KMS-11 (cell line): ENCODE measurements around the gene TMPRSS4.

ENCODE experiments used
- H2AFZ ChIP-seq: fragments of 200-600 bp; sonication (generic); 2 replicates; pipeline ENCODE4 v1.6.1; 2016; ENCODE audit warnings: antibody characterized with exemption, mixed run types, low read depth
- H3K27ac ChIP-seq: fragments of 200-600 bp; sonication (generic); 2 replicates; pipeline ENCODE4 v1.6.1; 2016; ENCODE audit warnings: mild to moderate bottlenecking, mixed run types
- H3K27me3 ChIP-seq: fragments of 200-600 bp; sonication (generic); 2 replicates; pipeline ENCODE4 v1.6.1; 2017; ENCODE audit warnings: mild to moderate bottlenecking, low read depth, mixed run types, moderate library complexity; ENCODE audit not compliant: insufficient read depth
- H3K36me3 ChIP-seq: fragments of 200-600 bp; sonication (generic); 2 replicates; pipeline ENCODE4 v1.6.1; 2017; ENCODE audit warnings: mild to moderate bottlenecking, mixed run types; ENCODE audit not compliant: insufficient read depth
- H3K4me1 ChIP-seq: fragments of 200-600 bp; sonication (generic); 2 replicates; pipeline ENCODE4 v1.6.1; 2016; ENCODE audit warnings: mild to moderate bottlenecking, low read depth, mixed run types; ENCODE audit not compliant: poor library complexity, severe bottlenecking
- H3K4me2 ChIP-seq: fragments of 200-600 bp; sonication (generic); 2 replicates; pipeline ENCODE4 v1.7.0; 2016; ENCODE audit warnings: mild to moderate bottlenecking, mixed run types
- H3K4me3 ChIP-seq: fragments of 200-600 bp; sonication (generic); IDR thresholded peaks from 2 replicates; pipeline ENCODE4 v1.6.1; 2017; ENCODE audit warnings: low read depth, low read length, mixed read lengths; ENCODE audit not compliant: insufficient read depth
- H3K79me2 ChIP-seq: fragments of 200-600 bp; sonication (generic); 2 replicates; pipeline ENCODE4 v1.6.1; 2016; ENCODE audit warnings: low read depth, mixed run types; ENCODE audit not compliant: insufficient read depth
- H3K9ac ChIP-seq: fragments of 200-600 bp; sonication (generic); 2 replicates; pipeline ENCODE4 v1.6.1; 2016; ENCODE audit warnings: mild to moderate bottlenecking, mixed run types
- H4K20me1 ChIP-seq: fragments of 200-600 bp; sonication (generic); 2 replicates; pipeline ENCODE4 v1.6.1; 2016; ENCODE audit warnings: mild to moderate bottlenecking, mixed run types; ENCODE audit not compliant: insufficient read depth
- TF ChIP-seq, protein P1 (sequence below): fragments of 200-600 bp; sonication (generic); conservative IDR thresholded peaks from 2 replicates; pipeline ENCODE4 v1.6.1; 2017; ENCODE audit warnings: low read depth, mild to moderate bottlenecking, antibody characterized with exemption, low read length, moderate library complexity, mixed read lengths

TMPRSS4 gene

DNA sequence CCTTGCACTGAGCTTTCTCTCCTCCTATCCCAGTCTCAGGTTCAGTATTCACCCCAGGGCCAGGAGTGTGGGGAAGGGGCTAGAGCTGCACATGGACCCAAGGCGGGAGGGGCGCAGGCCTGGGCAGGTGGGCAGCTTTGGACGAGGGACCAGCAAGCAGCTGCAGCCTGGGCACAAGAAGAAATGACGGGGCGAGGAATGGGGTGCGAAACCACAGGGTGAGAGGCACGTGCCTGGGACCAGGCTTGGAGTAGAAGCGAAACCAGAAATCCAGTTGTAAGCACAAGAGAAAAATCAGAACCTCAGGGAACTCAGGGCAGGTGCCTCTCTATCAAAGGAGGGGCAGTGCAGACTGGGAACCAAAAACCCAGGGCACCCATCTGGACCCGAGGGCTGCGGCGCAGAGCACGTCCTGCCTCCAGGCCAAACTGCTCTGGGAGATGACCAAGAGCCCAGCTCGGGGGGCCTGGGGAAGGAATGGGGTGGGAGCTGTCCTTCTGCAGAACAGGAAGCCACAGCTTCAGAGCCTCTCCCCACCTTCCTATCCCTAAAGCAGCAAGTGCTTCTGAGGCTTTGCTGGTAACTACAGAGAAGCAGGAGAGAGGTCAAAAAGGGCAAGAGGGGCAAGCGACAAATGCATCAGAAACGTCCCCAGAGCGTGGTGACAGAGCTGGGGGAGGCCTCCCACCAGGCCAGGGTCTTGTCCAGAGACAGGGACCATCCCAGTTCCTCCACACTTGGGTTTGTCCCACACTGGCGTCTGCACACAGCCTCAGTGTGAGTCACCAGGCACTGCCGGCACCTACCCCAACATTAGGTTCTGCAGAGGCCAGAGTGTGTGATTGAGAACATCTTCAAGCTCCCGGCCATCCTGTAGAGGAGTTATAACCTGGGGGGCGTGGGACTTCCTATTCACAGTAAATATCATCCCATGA, 18.3 kb upstream of the TMPRSS4 start:
- Histone ChIP-seq H3K79me2 (no peaks in the 10 kb centered on the region), H3K27ac (no peak overlapping the region), H3K4me1 (no peaks in the 10 kb centered on the region), H3K27me3 (no peaks in the 10 kb centered on the region), H3K4me3 (no peak overlapping the region), H3K4me2 (no peak overlapping the region), H3K36me3 (no peaks in the 10 kb centered on the region), H3K9ac (no peak overlapping the region), H4K20me1 (no peaks in the 10 kb centered on the region), H2AFZ (no peak overlapping the region)
- TF ChIP-seq, protein P1, sequence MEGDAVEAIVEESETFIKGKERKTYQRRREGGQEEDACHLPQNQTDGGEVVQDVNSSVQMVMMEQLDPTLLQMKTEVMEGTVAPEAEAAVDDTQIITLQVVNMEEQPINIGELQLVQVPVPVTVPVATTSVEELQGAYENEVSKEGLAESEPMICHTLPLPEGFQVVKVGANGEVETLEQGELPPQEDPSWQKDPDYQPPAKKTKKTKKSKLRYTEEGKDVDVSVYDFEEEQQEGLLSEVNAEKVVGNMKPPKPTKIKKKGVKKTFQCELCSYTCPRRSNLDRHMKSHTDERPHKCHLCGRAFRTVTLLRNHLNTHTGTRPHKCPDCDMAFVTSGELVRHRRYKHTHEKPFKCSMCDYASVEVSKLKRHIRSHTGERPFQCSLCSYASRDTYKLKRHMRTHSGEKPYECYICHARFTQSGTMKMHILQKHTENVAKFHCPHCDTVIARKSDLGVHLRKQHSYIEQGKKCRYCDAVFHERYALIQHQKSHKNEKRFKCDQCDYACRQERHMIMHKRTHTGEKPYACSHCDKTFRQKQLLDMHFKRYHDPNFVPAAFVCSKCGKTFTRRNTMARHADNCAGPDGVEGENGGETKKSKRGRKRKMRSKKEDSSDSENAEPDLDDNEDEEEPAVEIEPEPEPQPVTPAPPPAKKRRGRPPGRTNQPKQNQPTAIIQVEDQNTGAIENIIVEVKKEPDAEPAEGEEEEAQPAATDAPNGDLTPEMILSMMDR = no peak

DNA sequence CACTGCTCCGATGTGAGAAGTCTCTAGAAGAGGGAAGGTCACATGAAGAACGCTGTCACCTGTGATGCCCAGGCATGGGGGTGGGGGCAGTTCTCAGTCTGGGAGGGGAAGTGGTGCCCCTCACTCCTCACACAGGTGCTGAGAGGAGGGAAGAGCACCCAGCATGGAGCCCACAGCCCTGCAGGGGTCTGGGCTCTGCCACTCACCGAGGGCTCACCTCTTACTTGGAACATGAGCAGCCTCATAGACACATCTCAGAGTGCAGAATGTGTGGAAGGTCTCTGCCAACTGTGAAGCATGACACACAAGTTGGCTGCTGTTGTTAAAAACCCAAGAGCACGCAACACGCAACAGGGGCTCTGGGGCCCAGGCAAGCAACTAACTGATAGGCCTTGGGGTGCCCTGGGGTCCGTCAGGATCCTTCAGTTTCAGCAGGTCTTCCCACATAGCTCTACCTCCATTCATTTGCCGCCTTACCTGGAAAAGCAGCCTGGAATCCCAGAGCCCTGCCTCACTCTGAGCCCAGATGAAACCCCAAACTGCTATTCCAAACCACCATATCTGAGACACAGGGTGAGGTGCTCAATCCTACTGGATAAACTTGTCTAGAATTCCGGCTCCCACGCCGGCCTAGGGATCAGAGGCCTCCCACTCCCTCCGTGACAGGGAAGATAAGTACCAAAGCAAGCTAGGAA, 17.5 kb upstream of the TMPRSS4 start:
- TF ChIP-seq, protein P1 = no peak
- Histone ChIP-seq H3K27me3 (no peaks in the 10 kb centered on the region), H3K27ac (no peak overlapping the region), H3K79me2 (no peaks in the 10 kb centered on the region), H3K36me3 (no peaks in the 10 kb centered on the region), H4K20me1 (no peaks in the 10 kb centered on the region), H3K4me3 (no peak overlapping the region), H3K9ac (no peak overlapping the region), H2AFZ (no peak overlapping the region), H3K4me1 (no peaks in the 10 kb centered on the region), H3K4me2 (no peak overlapping the region)

GRCh38 chr11:118060081-118060661, 16.7 kb upstream of the TMPRSS4 start:
- H4K20me1 ChIP-seq = no peaks in the 10 kb centered on the region
- TF ChIP-seq, protein P1 = no peak
- H3K9ac ChIP-seq = no peak overlapping the region
- H3K4me3 ChIP-seq = no peak overlapping the region
- H3K27me3 ChIP-seq = no peaks in the 10 kb centered on the region
- H3K79me2 ChIP-seq = no peaks in the 10 kb centered on the region
- no peak overlapping the region for H3K27ac ChIP-seq
- H3K4me2 ChIP-seq = no peak overlapping the region
- H2AFZ ChIP-seq = no peak overlapping the region
- H3K36me3 ChIP-seq = no peaks in the 10 kb centered on the region
- H3K4me1 ChIP-seq = no peaks in the 10 kb centered on the region

DNA sequence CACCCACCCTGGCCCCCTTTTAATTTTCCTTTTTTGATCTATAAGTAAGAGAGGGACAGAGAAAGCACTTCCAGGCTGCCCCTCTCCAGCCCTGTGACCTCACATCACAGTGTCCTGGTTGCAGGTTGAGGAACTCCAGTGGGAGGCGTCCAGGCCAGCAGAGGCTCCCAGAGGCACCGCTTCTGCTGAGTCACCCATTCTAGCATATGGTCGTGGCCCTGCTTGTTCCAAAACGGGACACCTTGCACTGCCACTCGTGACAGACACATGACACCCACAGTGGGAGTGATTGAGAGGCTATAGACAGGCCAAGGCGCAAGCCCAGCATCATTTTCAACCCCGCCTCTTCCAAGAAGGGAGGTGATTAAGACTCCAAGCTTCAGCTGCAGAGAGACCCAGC, 16.0 kb upstream of the TMPRSS4 start:
- Histone ChIP-seq H3K36me3 (no peaks in the 10 kb centered on the region), H3K4me3 (no peak overlapping the region), H3K4me1 (no peaks in the 10 kb centered on the region), H2AFZ (no peak overlapping the region), H3K79me2 (no peaks in the 10 kb centered on the region), H3K27ac (no peak overlapping the region), H3K4me2 (no peak overlapping the region), H4K20me1 (no peaks in the 10 kb centered on the region), H3K9ac (no peak overlapping the region), H3K27me3 (no peaks in the 10 kb centered on the region)
- TF ChIP-seq, protein P1 = no peak
